HepG2 (cell line): Measurements from ENCODE around the gene CASS4. TPM values are rescaled to one million over a fixed set of nuclear protein-coding genes. Genes with fewer than 3 reads are reported as not detected.
A peak's percentile ranks its signal among the peaks of the same experiment; 100 is the strongest.

ENCODE experiments used
- ATF7 ChIP-seq, 2 experiments: fragments of 450-650 bp in 1 of 2; sonication (generic) in 1 of 2; formaldehyde crosslinking in 1 of 2; IDR thresholded peaks; 2 replicates each; pipeline versions ENCODE4 v1.4.0 to v1.6.1; 2016 to 2020; ENCODE audit warnings: antibody characterized with exemption in 1 of 2, mild to moderate bottlenecking in 1 of 2, missing genetic modification reagents in 1 of 2
- CHD4 ChIP-seq: fragments of 200-600 bp; sonication (generic); IDR thresholded peaks from 2 replicates; pipeline ENCODE4 v1.7.0; 2017; ENCODE audit warnings: mild to moderate bottlenecking, low read length, borderline replicate concordance
- DR1 ChIP-seq: sonication (generic); formaldehyde crosslinking; IDR thresholded peaks from 2 replicates; pipeline ENCODE4 v1.8.0; 2021; ENCODE audit warnings: mild to moderate bottlenecking, missing genetic modification reagents, inconsistent platforms
- FOXA3 ChIP-seq: IDR thresholded peaks from 2 replicates; pipeline ENCODE4 v1.6.1; 2016; ENCODE audit warnings: missing genetic modification reagents, missing compliant biosample characterization
- FOXP4 ChIP-seq: sonication (generic); formaldehyde crosslinking; IDR thresholded peaks from 2 replicates; pipeline ENCODE4 v1.4.0; 2020; ENCODE audit warnings: missing genetic modification reagents
- GTF3A ChIP-seq: sonication (generic); formaldehyde crosslinking; conservative IDR thresholded peaks from 2 replicates; pipeline ENCODE4 v1.4.0; 2020; ENCODE audit warnings: mild to moderate bottlenecking, missing genetic modification reagents
- MIER3 ChIP-seq: IDR thresholded peaks from 2 replicates; pipeline ENCODE4 v1.6.1; 2016; ENCODE audit warnings: missing compliant biosample characterization, borderline replicate concordance
- NRL ChIP-seq: sonication (generic); formaldehyde crosslinking; IDR thresholded peaks from 2 replicates; pipeline ENCODE4 v1.5.0; 2020; ENCODE audit warnings: missing genetic modification reagents, mild to moderate bottlenecking, moderate library complexity, borderline replicate concordance
- PHB2 ChIP-seq: fragments of 450-650 bp; IDR thresholded peaks from 2 replicates; pipeline ENCODE4 v1.6.1; 2018; ENCODE audit not compliant: partially characterized antibody
- SAP130 ChIP-seq: IDR thresholded peaks from 2 replicates; pipeline ENCODE4 v1.6.1; 2016; ENCODE audit warnings: low read depth
- TFAP4 ChIP-seq: sonication (generic); IDR thresholded peaks from 2 replicates; pipeline ENCODE4 v1.6.1; 2016; ENCODE audit warnings: low read depth, borderline replicate concordance
- ZBTB40 ChIP-seq, 2 experiments: fragments of 450-650 bp in 1 of 2; sonication (generic) in 1 of 2; formaldehyde crosslinking in 1 of 2; IDR thresholded peaks; 2 replicates each; pipeline versions ENCODE4 v1.6.1 to v1.8.0; 2016 to 2022; ENCODE audit warnings: antibody characterized with exemption in 1 of 2, mild to moderate bottlenecking in 1 of 2, missing genetic modification reagents in 1 of 2
- ZMYM3 ChIP-seq: sonication (generic); formaldehyde crosslinking; IDR thresholded peaks from 2 replicates; pipeline ENCODE4 v1.5.1; 2020; ENCODE audit warnings: mild to moderate bottlenecking, missing genetic modification reagents
- ZNF12 ChIP-seq: sonication (generic); formaldehyde crosslinking; IDR thresholded peaks from 2 replicates; pipeline ENCODE4 v1.5.0; 2020; ENCODE audit warnings: missing genetic modification reagents
- ZNF383 ChIP-seq: sonication (generic); formaldehyde crosslinking; IDR thresholded peaks from 2 replicates; pipeline ENCODE4 v1.4.0; 2020; ENCODE audit warnings: missing genetic modification reagents, mild to moderate bottlenecking, borderline replicate concordance
- ZNF546 ChIP-seq: sonication (generic); formaldehyde crosslinking; conservative IDR thresholded peaks from 2 replicates; pipeline ENCODE4 v1.8.1; 2023; ENCODE audit warnings: mild to moderate bottlenecking, missing genetic modification reagents
- ZNF577 ChIP-seq: sonication (generic); formaldehyde crosslinking; IDR thresholded peaks from 2 replicates; pipeline ENCODE4 v1.4.0; 2020; ENCODE audit warnings: mild to moderate bottlenecking, low read depth, missing genetic modification reagents, borderline replicate concordance
- ZNF703 ChIP-seq: sonication (generic); formaldehyde crosslinking; IDR thresholded peaks from 2 replicates; pipeline ENCODE4 v1.5.1; 2020; ENCODE audit warnings: missing genetic modification reagents, mild to moderate bottlenecking, moderate library complexity, borderline replicate concordance
- ZNF737 ChIP-seq: sonication (generic); formaldehyde crosslinking; IDR thresholded peaks from 2 replicates; pipeline ENCODE4 v1.5.0; 2020; ENCODE audit warnings: missing genetic modification reagents, mild to moderate bottlenecking, borderline replicate concordance
- polyA plus RNA-seq, 8 experiments: library from polyadenylated mRNA; depleted of rRNA in 3 of 8; stranded (reverse) in 7 of 8; unstranded in 1 of 8; fragments of >200 nt; fragmentation: Illumina TruSeq in 4 of 8; extraction: Trizol in 4 of 8; gene quantifications; 2 replicates each; pipeline versions ENCODE4 v1.2.1 to v1.2.3, GENCODE V29; 2011 to 2016; ENCODE audit warnings: low read depth in 4 of 8, missing spikeins in 1 of 8, mixed read lengths in 1 of 8; ENCODE audit not compliant: insufficient read depth in 1 of 8
- total RNA-seq, 5 experiments: library from RNA; depleted of rRNA; stranded (reverse); fragments of >200 nt; fragmentation: Illumina TruSeq; extraction: Trizol; gene quantifications; 2 replicates each; pipeline ENCODE4 v1.2.3, GENCODE V29; 2016; ENCODE audit warnings: low read depth in 1 of 5

Gene CASS4
- total and polyA plus RNA-seq, 2 of the 13 experiments (the other 11 are each of a cell fraction or from before 2014, with no cell fraction given), result 0.17 to 0.49 TPM

GRCh38 chr20:56373942-56374341 is 38.1 kb upstream of the CASS4 start (continued):
- TF ChIP-seq SAP130 (CRISPR knock-in tag), result peak; percentile 70
- no peak for TF ChIP-seq CHD4
- no peak for TF ChIP-seq MIER3 (CRISPR knock-in tag)
- TF ChIP-seq ZNF383 (CRISPR knock-in tag), result no peak
- TF ChIP-seq ZNF737 (CRISPR knock-in tag), result no peak
- peak; percentile 93 for TF ChIP-seq TFAP4
- TF ChIP-seq ZNF12 (CRISPR knock-in tag), result no peak
- TF ChIP-seq FOXA3 (CRISPR knock-in tag), result peak; percentile 44; the same call in 1 of the 2 replicates
- TF ChIP-seq GTF3A, result no peak
- no peak for TF ChIP-seq NRL (CRISPR knock-in tag)
- no peak for TF ChIP-seq ATF7 (IDR thresholded peaks at IDR 0.05)
- no peak for TF ChIP-seq ATF7 (CRISPR knock-in tag; IDR thresholded peaks at IDR 0.05)
- TF ChIP-seq PHB2, result no peak
- no peak for TF ChIP-seq ZNF546 (CRISPR knock-in tag)
- no peak for TF ChIP-seq ZNF577 (CRISPR knock-in tag)
- no peak for TF ChIP-seq ZNF703 (CRISPR knock-in tag)
- no peak for TF ChIP-seq FOXP4 (CRISPR knock-in tag)
- no peak for TF ChIP-seq ZMYM3 (CRISPR knock-in tag)
- TF ChIP-seq ZBTB40 (IDR thresholded peaks at IDR 0.05), result no peak
- TF ChIP-seq ZBTB40 (CRISPR knock-in tag; IDR thresholded peaks at IDR 0.05), result no peak
- no peak for TF ChIP-seq DR1 (CRISPR knock-in tag)
